ES-I3 (cell line): ENCODE measurements around the gene CCM2.
A peak's percentile ranks its signal among the peaks of the same experiment; 100 is the strongest.
"Not testable (repeated sequence)": the region's sequence is repeated elsewhere in the genome, so short reads cannot be mapped to it uniquely, and the experiment has no call there.

Source experiments
- H3K36me3 ChIP-seq: 2 replicates; pipeline ENCODE4 v1.6.1; 2013; ENCODE audit warnings: mild to moderate bottlenecking, low read length, control low read depth, moderate library complexity; ENCODE audit not compliant: insufficient read depth
- H3K4me1 ChIP-seq: 2 replicates; pipeline ENCODE4 v1.6.1; 2013; ENCODE audit warnings: mild to moderate bottlenecking, control low read depth, low read length; ENCODE audit not compliant: insufficient read depth
- H3K9ac ChIP-seq: 2 replicates; pipeline ENCODE4 v1.6.1; 2013; ENCODE audit warnings: low read depth, mild to moderate bottlenecking, low read length, moderate library complexity
- H3K9me3 ChIP-seq: 2 replicates; pipeline ENCODE4 v1.6.1; 2013; ENCODE audit warnings: mild to moderate bottlenecking, low read length, moderate library complexity; ENCODE audit not compliant: control insufficient read depth, insufficient read depth

Gene CCM2

DNA sequence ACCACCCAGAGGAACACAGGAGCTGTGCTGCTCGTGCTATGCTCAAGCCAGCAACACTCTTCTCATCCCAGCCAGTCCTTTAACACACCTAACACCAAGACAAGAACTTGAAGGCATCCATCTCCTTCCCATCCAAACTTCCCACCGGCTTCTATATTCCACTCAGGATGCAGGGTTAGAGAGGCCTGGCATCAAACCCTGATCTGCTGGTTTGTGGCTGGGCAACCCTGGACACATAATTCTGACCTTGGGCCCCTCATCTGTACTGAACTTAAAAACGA lies 15.6 kb upstream of the CCM2 start:
- Histone ChIP-seq H3K4me1 (peaks cover 20% of the 10 kb centered on the region), H3K9me3 (no peaks in the 10 kb centered on the region), H3K9ac (no peak overlapping the region; the same call in 1 of the 2 replicates), H3K36me3 (peaks cover 32% of the 10 kb centered on the region)

GRCh38 chr7:44985033-44985695 lies 14.8 kb upstream of the CCM2 start:
- H3K9me3 ChIP-seq = no peaks in the 10 kb centered on the region
- H3K4me1 ChIP-seq = peaks cover 14% of the 10 kb centered on the region
- peaks cover 32% of the 10 kb centered on the region for H3K36me3 ChIP-seq
- peak overlapping the region; percentile 77 for H3K9ac ChIP-seq

DNA sequence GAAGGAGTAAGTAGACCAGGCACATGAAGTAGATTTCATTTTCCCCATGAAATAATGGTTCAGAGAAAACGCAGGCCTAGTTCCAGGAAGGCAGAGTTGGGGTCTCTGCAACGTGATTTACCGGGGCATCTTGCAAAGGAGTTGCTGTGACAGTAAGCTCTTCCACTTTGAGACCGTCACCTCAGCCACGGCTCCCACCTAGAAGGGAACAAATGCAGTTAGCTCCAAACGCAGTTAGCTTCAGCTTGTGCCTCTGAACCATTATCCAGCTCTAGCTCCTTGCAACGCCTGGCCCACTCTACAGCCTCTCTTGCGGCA lies 14.1 kb upstream of the CCM2 start:
- Histone ChIP-seq H3K36me3 (peaks cover 32% of the 10 kb centered on the region), H3K9me3 (no peaks in the 10 kb centered on the region), H3K4me1 (peaks cover 11% of the 10 kb centered on the region), H3K9ac (peak overlapping the region; percentile 77)

DNA sequence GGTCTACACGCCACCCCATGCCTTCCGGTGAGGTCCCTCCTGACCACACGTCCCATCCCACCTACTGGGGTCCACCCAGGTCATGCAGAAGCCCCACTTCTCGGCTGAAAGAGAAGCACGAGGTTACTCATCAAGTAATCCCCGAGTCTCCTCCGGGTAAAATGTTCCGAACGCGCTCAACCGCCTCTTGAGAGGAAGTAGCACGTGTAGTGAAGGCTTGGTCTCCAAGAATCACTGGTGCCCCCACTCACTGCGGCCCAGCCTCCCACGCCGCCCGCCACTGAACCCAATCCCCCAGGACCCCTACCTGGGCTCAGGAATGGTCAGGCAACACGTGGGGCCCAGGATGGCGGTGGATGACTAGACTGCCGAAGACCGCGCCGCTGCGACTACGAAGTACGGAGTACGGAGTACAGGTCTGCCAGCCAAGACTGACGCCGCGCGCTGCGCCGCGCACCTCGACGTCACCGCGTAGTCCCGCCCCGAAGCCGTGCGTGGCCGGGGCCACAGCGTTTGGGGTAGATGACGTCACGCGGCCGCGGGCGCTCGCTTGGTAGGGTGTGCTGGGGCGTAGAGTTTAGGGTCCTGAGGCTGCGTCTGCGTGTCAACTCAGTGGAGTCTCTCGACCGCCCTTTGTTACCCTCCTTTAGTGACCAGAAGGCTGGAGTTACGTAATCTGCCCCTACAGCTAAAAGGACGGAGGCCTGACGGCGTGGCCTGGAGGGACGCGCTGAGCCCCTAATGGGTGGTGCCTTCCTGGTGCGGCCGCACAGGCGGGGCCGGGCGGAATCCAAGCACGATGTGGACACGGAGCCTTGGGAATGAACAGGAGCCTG lies 13.6 kb upstream of the CCM2 start:
- H3K4me1 ChIP-seq = peaks cover 8% of the 10 kb centered on the region; the same call in 1 of the 2 replicates

DNA sequence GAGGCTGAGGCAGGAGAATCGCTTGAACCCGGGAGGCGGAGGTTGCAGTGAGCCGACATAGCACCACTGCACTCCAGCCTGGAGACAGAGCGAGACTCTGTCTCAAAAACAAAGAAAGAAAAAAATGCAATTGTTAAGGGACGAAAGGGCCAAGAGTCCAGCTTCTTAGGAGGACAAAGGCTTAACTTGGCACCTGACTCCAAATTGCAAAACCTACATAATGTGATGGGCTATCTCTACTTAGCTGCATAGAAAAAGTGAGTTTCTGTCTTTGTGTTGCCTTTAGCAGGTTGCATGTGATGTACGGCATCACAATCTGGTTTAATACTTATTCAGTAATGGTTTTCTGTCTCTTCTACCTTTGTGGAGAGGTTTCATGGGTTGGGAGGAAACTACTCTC lies 12.5 kb upstream of the CCM2 start:
- Histone ChIP-seq H3K36me3 (peaks cover 31% of the 10 kb centered on the region), H3K9me3 (no peaks in the 10 kb centered on the region), H3K4me1 (peaks cover 8% of the 10 kb centered on the region; the same call in 1 of the 2 replicates), H3K9ac (no peak overlapping the region)

More for the DNA sequence above, 13.6 kb upstream of the CCM2 start:
- H3K9me3 ChIP-seq = no peaks in the 10 kb centered on the region
- H3K36me3 ChIP-seq = peaks cover 32% of the 10 kb centered on the region
- H3K9ac ChIP-seq = peak overlapping the region; percentile 77

DNA sequence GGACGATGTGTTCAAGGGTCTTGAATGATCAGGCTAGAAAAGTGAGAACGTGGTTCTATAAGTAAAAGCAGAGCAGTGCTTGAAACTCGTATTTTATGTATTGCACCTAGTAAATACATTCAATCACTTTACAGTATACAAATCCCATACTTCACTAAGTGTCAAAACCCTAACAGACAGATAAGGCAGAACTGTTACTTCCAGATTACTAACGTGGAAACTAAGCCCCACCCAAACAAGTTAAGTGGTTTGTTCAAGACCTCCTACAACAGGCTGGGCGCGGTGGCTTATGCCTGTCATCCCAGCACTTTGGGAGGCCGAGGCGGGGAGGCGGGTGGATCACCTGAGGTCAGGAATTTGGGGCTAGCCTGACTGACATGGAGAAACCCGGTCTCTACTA lies 12.0 kb upstream of the CCM2 start:
- Histone ChIP-seq H3K4me1 (peaks cover 8% of the 10 kb centered on the region; the same call in 1 of the 2 replicates), H3K36me3 (peaks cover 26% of the 10 kb centered on the region), H3K9ac (no peak overlapping the region)

GRCh38 chr7:44988701-44989100 lies 11.3 kb upstream of the CCM2 start:
- H3K9me3 ChIP-seq = no peaks in the 10 kb centered on the region
- H3K36me3 ChIP-seq = peaks cover 19% of the 10 kb centered on the region
- peaks cover 8% of the 10 kb centered on the region; the same call in 1 of the 2 replicates for H3K4me1 ChIP-seq
- no peak overlapping the region for H3K9ac ChIP-seq

More for the DNA sequence above, 12.0 kb upstream of the CCM2 start:
- H3K9me3 ChIP-seq = no peaks in the 10 kb centered on the region

- H3K4me1 ChIP-seq = peaks cover 8% of the 10 kb centered on the region; the same call in 1 of the 2 replicates
- H3K9ac ChIP-seq = no peak overlapping the region
- peaks cover 15% of the 10 kb centered on the region for H3K36me3 ChIP-seq
- no peaks in the 10 kb centered on the region for H3K9me3 ChIP-seq
Measured at GRCh38 chr7:44989132-44989531, 10.9 kb upstream of the CCM2 start.

DNA sequence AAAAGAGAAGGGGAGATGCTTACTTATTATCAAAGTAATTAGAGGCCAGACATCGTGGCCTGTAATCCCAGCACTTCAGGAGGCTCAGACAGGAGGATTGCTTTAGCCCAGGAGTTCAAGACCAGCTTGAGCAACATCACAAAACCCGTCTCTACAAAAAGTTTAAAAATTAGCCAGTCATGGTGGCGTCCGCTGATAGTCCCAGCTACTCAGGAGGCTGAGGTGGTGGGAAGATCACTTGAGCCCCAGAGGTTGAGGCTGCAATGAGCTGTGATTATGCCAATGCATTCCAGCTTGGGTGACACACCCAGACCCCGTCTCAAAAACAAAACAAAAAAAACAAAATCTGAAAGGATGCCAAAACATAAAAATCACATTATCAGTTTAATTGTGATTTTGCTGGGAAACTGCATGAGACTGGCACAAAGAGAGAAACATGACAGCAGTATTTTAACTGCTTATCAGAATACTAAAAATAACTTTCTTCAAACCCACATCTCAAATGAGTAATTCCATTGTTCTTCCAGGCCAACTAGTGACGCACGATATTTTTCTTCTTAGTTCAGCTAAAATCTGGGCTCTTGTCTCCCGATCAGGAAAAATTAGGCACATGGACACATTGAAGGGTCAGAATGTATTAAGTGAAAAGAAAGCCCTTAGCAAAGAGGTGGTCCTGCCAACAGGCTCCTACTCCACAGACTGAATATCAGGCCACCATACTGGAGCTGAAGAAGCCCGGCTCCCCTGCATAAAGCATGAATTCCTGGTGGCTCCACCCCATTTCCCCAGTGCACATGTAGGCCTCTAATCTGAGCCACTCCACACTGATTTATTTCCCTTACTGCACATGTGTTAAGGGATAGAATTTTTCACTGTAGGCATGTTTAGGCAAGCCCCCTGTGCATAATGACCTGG lies 9.6 kb upstream of the CCM2 start:
- Histone ChIP-seq H3K9ac (no peak overlapping the region), H3K36me3 (peaks cover 4% of the 10 kb centered on the region; the same call in 1 of the 2 replicates), H3K4me1 (no peaks in the 10 kb centered on the region), H3K9me3 (no peaks in the 10 kb centered on the region)

- H3K36me3 ChIP-seq, H3K4me1 ChIP-seq, H3K9me3 ChIP-seq, H3K9ac ChIP-seq: not testable (repeated sequence)
Measured at GRCh38 chr7:44992004-44992795, 7.8 kb upstream of the CCM2 start.

DNA sequence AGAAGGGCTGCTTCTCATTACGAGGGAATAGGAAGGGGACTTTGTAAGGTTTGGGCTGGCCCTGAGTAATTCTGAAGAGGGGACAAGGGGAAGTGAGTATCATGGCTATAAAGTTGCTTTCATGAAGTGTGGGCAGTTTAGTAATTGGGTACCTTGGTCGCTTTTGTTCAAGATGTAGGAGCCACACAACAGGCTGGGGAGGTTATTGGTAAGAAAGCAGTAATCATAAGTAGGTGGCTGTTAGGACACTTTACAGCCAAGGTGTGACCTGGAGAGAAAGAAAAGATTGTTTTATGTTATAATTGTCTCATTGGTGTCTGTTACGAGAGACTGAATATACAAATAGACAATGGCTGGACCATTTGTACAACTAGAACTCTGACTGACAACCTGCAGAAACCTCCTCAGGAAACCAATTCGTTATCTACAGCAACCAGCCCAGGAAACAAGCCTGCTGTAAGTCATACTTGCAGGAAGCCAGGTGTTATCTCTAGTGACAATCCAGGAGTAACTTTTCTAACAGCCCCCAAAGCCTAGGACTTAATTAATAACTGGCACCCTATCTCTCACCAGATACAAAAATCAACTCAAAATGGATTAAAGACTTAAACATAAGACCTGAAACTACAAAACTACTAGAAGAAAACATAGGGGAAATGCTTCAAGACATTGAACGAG lies 5.0 kb upstream of the CCM2 start:
- Histone ChIP-seq H3K4me1 (no peaks in the 10 kb centered on the region), H3K9me3 (no peaks in the 10 kb centered on the region), H3K9ac (no peak overlapping the region), H3K36me3 (no peaks in the 10 kb centered on the region)

DNA sequence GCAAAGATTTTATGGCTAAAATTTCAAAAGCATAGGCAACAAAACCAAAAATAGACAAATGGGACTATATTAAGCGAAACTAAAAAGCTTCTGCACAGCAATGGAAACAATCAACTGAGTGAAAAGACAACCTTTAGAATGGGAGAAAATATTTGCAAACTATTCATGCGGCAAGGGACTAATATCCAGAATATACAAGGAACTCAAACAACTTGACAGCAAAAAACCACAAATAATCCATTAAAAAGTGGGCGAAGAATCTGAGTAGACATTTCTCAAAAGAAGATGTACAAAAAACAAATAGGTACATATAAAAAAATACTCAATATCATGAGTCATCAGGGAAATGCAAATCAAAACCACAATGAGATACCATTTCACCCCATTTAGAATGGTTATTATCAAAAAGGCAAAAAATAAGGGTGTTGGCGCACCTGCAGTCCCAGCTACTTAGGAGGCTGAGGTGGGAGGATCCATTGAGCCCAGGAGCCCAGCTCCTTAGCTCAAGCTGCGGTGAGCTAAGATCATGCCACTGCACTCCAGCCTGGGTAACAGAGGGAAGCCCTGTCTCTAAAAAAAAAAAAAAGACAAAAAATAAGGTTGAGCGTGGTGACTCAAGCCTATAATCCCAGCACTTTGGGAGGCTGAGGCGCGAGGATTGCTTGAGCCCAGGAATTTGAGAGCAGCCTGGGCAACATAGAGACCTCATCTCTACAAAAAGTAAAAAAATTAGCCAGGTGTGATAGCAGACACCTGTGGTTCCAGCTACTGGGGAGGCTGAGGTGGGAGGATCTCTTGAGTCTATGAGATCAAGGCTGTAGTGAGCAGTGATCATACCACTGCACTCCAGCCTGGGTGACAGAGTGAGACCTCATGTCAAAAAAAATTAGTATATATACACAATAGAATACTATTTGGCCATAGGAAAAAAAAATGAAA lies 4.2 kb upstream of the CCM2 start:
- Histone ChIP-seq H3K9me3 (no peaks in the 10 kb centered on the region), H3K36me3 (no peaks in the 10 kb centered on the region), H3K9ac (no peak overlapping the region), H3K4me1 (no peaks in the 10 kb centered on the region)
